Stomach (tissue), 4 donors: ENCODE data around the gene MICALL2.

Source experiments
- POLR2A ChIP-seq, 4 donors: fragments of 450-650 bp; IDR thresholded peaks; one replicate each; pipeline ENCODE4 v1.6.1; 2016; ENCODE audit warnings: antibody characterized with exemption in 4 of 4, control low read depth in 2 of 4, mild to moderate bottlenecking in 1 of 4, moderate library complexity in 1 of 4
- POLR2AphosphoS5 ChIP-seq, 3 donors: sonication (generic); formaldehyde crosslinking; IDR thresholded peaks; one replicate each; pipeline ENCODE4 v1.6.1; 2016; ENCODE audit warnings: antibody characterized with exemption in 3 of 3
- TF ChIP-seq, protein P1 (sequence below), 7 experiments: fragments of 450-650 bp in 4 of 7; fragments of 200-600 bp in 3 of 7; sonication (generic) in 3 of 7; IDR thresholded peaks; one replicate each; pipeline ENCODE4 v1.5.1; 2016 to 2019; ENCODE audit warnings: antibody characterized with exemption in 7 of 7, control low read depth in 2 of 7, mild to moderate bottlenecking in 1 of 7

DNA sequence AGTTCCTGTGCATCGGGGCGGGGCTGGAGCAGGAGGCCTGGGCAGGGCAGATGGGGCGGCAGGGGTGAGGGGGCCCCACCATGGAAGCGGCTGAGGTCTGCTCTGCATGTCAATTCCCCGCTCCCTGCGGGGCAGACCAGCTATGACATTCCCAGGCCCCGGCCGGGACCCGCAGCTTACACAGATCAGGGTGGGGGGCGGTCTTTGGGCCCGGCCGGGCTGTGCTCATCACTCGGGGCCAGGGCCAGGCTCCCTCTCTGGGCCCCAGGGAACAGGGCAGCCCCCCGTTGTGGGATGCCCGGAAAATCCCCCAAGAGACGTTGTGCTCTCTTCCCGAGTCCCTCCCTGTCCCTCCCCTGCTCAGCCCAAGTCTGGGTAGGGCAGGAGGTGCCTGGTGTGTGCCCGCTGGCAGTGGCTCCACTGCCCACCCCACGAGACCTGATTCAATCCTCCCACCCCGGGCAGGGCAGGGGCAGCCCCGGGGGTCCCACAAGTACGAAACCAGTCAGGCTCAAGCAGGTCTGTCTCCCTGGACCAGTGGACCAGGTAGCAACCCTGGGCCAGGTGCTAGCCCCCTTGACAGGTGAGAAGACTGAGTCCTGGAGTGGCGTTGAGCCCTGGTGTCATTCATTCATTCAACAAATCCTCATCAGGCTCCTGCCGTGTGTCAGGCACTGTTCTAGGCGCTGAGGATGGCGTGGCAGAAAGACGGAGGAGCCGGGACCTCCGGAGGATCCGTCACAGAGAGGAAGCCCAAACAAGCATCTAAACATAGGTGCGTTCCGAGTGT, 29.0 kb downstream of the MICALL2 start:
- TF ChIP-seq, protein P1, sequence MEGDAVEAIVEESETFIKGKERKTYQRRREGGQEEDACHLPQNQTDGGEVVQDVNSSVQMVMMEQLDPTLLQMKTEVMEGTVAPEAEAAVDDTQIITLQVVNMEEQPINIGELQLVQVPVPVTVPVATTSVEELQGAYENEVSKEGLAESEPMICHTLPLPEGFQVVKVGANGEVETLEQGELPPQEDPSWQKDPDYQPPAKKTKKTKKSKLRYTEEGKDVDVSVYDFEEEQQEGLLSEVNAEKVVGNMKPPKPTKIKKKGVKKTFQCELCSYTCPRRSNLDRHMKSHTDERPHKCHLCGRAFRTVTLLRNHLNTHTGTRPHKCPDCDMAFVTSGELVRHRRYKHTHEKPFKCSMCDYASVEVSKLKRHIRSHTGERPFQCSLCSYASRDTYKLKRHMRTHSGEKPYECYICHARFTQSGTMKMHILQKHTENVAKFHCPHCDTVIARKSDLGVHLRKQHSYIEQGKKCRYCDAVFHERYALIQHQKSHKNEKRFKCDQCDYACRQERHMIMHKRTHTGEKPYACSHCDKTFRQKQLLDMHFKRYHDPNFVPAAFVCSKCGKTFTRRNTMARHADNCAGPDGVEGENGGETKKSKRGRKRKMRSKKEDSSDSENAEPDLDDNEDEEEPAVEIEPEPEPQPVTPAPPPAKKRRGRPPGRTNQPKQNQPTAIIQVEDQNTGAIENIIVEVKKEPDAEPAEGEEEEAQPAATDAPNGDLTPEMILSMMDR (IDR thresholded peaks at IDR 0.05): no peak
- no peak for TF ChIP-seq POLR2AphosphoS5 (IDR thresholded peaks at IDR 0.05)
- TF ChIP-seq POLR2A (IDR thresholded peaks at IDR 0.05): no peak
